HCT116 (cell line): ENCODE measurements around the gene UBTD1. TPM values are rescaled to one million over a fixed set of nuclear protein-coding genes. Genes with fewer than 3 reads are reported as not detected.

ENCODE experiments used
- ATAC-seq: fragments of 200-7000 bp; cut with Tn5 transposase; 2 replicates; pipeline ENCODE4 v1.9.1; 2020; ENCODE audit warnings: mild to moderate bottlenecking, moderate library complexity
- BruUV-seq: library from RNA; stranded (reverse); fragments of 400-500 nt; replicated peaks from 2 replicates; lab custom pipeline; 2021; lab: Mats Ljungman, UMichigan
- CTCF ChIA-PET: fragments of 300-600 bp; sonication (Branson Sonifier 250); formaldehyde crosslinking; loops from one replicate; lab custom pipeline; 2021; ENCODE audit warnings: antibody characterized with exemption; lab: Charles Lee
- POLR2A ChIA-PET: fragments of 300-600, 350-600 bp; sonication (Branson Sonifier 250); formaldehyde crosslinking; loops from one replicate; lab custom pipeline; 2021; ENCODE audit warnings: antibody characterized with exemption; lab: Charles Lee
- RAD21 ChIA-PET, 2 experiments: fragments of 300-600 bp; sonication (Branson Sonifier 250); formaldehyde crosslinking; loops; one replicate each; lab custom pipeline; 2023; ENCODE audit warnings: low total read pairs in 2 of 2; ENCODE audit not compliant: uncharacterized antibody in 2 of 2, unreplicated experiment in 2 of 2, low non-redundant PET in 1 of 2; lab: Charles Lee
- DNase-seq: peaks from one replicate; pipeline ENCODE4 v3.0.0-alpha.2; 2010; ENCODE audit warnings: low read depth, low spot score
- H2AFZ ChIP-seq: fragments of 200-600 bp; shearing (Covaris generic), sonication (generic); 2 replicates; pipeline ENCODE4 v1.6.1; 2017; ENCODE audit warnings: low read depth, mixed run types, mixed read lengths, antibody characterized with exemption, low read length; ENCODE audit not compliant: poor library complexity, severe bottlenecking
- H3K27ac ChIP-seq: 2 replicates; pipeline ENCODE4 v1.5.1; 2012; ENCODE audit warnings: low read depth, low read length
- H3K27me3 ChIP-seq: fragments of 200-600 bp; sonication (generic); 2 replicates; pipeline ENCODE4 v1.6.1; 2016; ENCODE audit warnings: mixed run types, low read length, mixed read lengths; ENCODE audit not compliant: insufficient read depth
- H3K36me3 ChIP-seq, 2 experiments: fragments of 200-500 bp in 1 of 2; fragments of 200-600 bp in 1 of 2; sonication (Bioruptor generic) in 1 of 2; sonication (generic) in 1 of 2; 2 replicates each; pipeline versions ENCODE4 v1.5.1 to v1.6.1; 2014 to 2016; ENCODE audit warnings: low read length in 2 of 2, inconsistent platforms in 1 of 2, mixed read lengths in 1 of 2, mixed run types in 1 of 2; ENCODE audit not compliant: insufficient read depth in 2 of 2, control insufficient read depth in 1 of 2
- H3K4me1 ChIP-seq, 2 experiments: fragments of 200-600 bp in 1 of 2; sonication (generic) in 1 of 2; 2 replicates each; pipeline versions ENCODE4 v1.5.1 to v1.6.1; 2012 to 2017; ENCODE audit warnings: low read length in 2 of 2, inconsistent platforms in 1 of 2, mild to moderate bottlenecking in 1 of 2, mixed read lengths in 1 of 2, mixed run types in 1 of 2, moderate library complexity in 1 of 2; ENCODE audit not compliant: insufficient read depth in 2 of 2, control insufficient read depth in 1 of 2
- H3K4me2 ChIP-seq: fragments of 200-600 bp; sonication (generic); 2 replicates; pipeline ENCODE4 v1.6.1; 2017; ENCODE audit warnings: mixed run types, low read length, mixed read lengths
- H3K4me3 ChIP-seq, 2 experiments: fragments of 200-600 bp in 1 of 2; sonication (generic) in 1 of 2; replicated peaks in 1 of 2; 2 replicates each; pipeline ENCODE4 v1.5.1; 2011 to 2016; ENCODE audit warnings: low read length in 2 of 2, control low read depth in 1 of 2, low read depth in 1 of 2, mild to moderate bottlenecking in 1 of 2, mixed read lengths in 1 of 2, mixed run types in 1 of 2
- H3K79me2 ChIP-seq: fragments of 200-600 bp; sonication (generic); 2 replicates; pipeline ENCODE4 v1.6.1; 2017; ENCODE audit warnings: mild to moderate bottlenecking, mixed run types, low read length, moderate library complexity, mixed read lengths; ENCODE audit not compliant: insufficient read depth
- H3K9ac ChIP-seq: fragments of 200-600 bp; sonication (generic); 2 replicates; pipeline ENCODE4 v1.6.1; 2016; ENCODE audit warnings: low read length, mixed read lengths
- H3K9me2 ChIP-seq: fragments of 200-600 bp; sonication (generic), shearing (Covaris generic); 2 replicates; pipeline ENCODE4 v1.6.1; 2017; ENCODE audit warnings: mixed run types, mild to moderate bottlenecking, moderate library complexity; ENCODE audit not compliant: insufficient read depth
- H3K9me3 ChIP-seq, 2 experiments: fragments of 200-500 bp in 1 of 2; fragments of 200-600 bp in 1 of 2; sonication (Bioruptor generic) in 1 of 2; sonication (generic) in 1 of 2; 2 replicates each; pipeline ENCODE4 v1.6.1; 2014 to 2017; ENCODE audit warnings: low read length in 2 of 2, mixed read lengths in 2 of 2, inconsistent platforms in 1 of 2, low read depth in 1 of 2, mild to moderate bottlenecking in 1 of 2, mixed run types in 1 of 2, moderate library complexity in 1 of 2; ENCODE audit not compliant: control insufficient read depth in 1 of 2, insufficient read depth in 1 of 2
- H4K20me1 ChIP-seq: fragments of 200-600 bp; sonication (generic), shearing (Covaris generic); 2 replicates; pipeline ENCODE4 v1.6.1; 2017; ENCODE audit warnings: mixed run types, mild to moderate bottlenecking, moderate library complexity; ENCODE audit not compliant: insufficient read depth
- POLR2A ChIP-seq: IDR thresholded peaks from 2 replicates; pipeline ENCODE4 v1.7.0; 2011; ENCODE audit warnings: borderline replicate concordance; ENCODE audit not compliant: insufficient read depth, insufficient read length; ENCODE audit errors: extremely low read depth
- intact Hi-C: fragments of 100-400 bp; cut with micrococcal nuclease; formaldehyde crosslinking; loops from 2 replicates; pipeline ENCODE4 v1.10.0; 2022
- total RNA-seq: library from RNA; stranded (reverse); gene quantifications from one replicate; pipeline ENCODE4 v1.2.1, GENCODE V29; 2021; ENCODE audit not compliant: unreplicated experiment
- TF ChIP-seq, protein P1 (sequence below), 3 experiments: fragments of 200-600 bp in 1 of 3; sonication (generic) in 1 of 3; IDR thresholded peaks in 2 of 3; conservative IDR thresholded peaks in 1 of 3; 2 replicates each; pipeline ENCODE4 v1.5.1; 2012 to 2017; ENCODE audit warnings: low read depth in 2 of 3, low read length in 2 of 3, antibody characterized with exemption in 1 of 3, borderline replicate concordance in 1 of 3, control low read depth in 1 of 3, mild to moderate bottlenecking in 1 of 3, mixed read lengths in 1 of 3, mixed run types in 1 of 3, moderate library complexity in 1 of 3; ENCODE audit not compliant: insufficient read depth in 1 of 3

UBTD1 gene
- total RNA-seq, 1 experiment from 2014 or later = 12.8 TPM

DNA sequence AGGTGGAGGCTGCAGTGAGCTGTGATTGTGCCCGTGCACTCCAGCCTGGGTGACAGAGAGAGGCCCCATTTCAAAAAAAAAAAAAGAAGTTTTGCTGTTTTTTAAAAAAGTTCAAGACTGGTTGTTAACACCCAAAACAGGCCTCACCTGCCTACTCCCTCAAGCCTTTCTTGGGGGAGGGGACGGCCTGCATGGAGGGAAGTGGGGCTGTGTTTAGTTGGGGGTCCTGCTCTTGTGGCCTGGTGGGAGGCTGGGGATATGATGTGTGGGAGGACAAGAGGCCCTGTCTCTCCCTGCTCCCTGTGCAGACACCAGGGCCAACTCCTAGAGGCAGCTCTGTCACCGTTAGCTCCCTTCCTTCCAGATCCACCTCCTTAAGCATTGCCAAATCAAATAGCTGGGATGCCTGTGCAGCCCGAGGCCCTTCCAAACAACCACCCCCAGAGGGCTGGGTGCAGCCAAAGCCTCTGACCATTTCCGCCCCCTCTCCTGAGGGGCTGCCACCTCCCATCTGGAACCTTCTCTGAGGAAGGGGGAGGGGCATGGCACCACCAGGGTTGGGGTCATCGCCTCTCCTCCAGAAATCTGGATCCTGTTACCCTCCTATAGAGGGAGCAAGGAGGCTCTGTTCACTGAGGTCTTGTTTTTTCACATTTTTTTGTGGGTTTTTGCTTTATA, 40.9 kb downstream of the UBTD1 start:
- no peak for TF ChIP-seq POLR2A
- TF ChIP-seq, protein P1, sequence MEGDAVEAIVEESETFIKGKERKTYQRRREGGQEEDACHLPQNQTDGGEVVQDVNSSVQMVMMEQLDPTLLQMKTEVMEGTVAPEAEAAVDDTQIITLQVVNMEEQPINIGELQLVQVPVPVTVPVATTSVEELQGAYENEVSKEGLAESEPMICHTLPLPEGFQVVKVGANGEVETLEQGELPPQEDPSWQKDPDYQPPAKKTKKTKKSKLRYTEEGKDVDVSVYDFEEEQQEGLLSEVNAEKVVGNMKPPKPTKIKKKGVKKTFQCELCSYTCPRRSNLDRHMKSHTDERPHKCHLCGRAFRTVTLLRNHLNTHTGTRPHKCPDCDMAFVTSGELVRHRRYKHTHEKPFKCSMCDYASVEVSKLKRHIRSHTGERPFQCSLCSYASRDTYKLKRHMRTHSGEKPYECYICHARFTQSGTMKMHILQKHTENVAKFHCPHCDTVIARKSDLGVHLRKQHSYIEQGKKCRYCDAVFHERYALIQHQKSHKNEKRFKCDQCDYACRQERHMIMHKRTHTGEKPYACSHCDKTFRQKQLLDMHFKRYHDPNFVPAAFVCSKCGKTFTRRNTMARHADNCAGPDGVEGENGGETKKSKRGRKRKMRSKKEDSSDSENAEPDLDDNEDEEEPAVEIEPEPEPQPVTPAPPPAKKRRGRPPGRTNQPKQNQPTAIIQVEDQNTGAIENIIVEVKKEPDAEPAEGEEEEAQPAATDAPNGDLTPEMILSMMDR (IDR thresholded peaks at IDR 0.05 in 2 of 3, conservative IDR thresholded peaks at IDR 0.05 in 1 of 3; ENCODE audit: borderline replicate concordance in 1 of 3, insufficient read depth in 1 of 3, low read depth in 2 of 3, low read length in 2 of 3) = 0 out of 6 replicates have a peak, but pooled peaks of 1 of the 3 experiments have one; percentile 13
- no TSS peak for BruUV-seq
- intact Hi-C loops = no loop called here
- RAD21 ChIA-PET = no interaction called here
- H3K4me2 ChIP-seq = peak overlapping the region; percentile 15; the same call in 1 of the 2 replicates
- no peaks in the 10 kb centered on the region for H3K27me3 ChIP-seq
- H2AFZ ChIP-seq = no peak overlapping the region
- H3K36me3 ChIP-seq = no peaks in the 10 kb centered on the region
- no peak overlapping the region for H3K9ac ChIP-seq
- POLR2A ChIA-PET = no interaction called here
- H3K9me3 ChIP-seq = no peaks in the 10 kb centered on the region
- H3K4me1 ChIP-seq = peaks cover 54 to 63% of the 10 kb centered on the region in 2 experiments
- ATAC-seq (no peak), DNase-seq (no peak)
- no peaks in the 10 kb centered on the region for H3K9me2 ChIP-seq
- CTCF ChIA-PET = interaction anchor here (1.6 to 2.7 kb wide), 2 partner anchors 14 to 32 kb away, joined by 6 to 12 read pairs; partner anchors contain the start of gene ANKRD2
- no peak overlapping the region for H3K4me3 ChIP-seq
- no peak overlapping the region for H3K27ac ChIP-seq
- H4K20me1 ChIP-seq = no peaks in the 10 kb centered on the region
- peaks cover 6% of the 10 kb centered on the region; the same call in 1 of the 2 replicates for H3K79me2 ChIP-seq
